HUES48 (cell line): ENCODE results near the gene PDZD2.

Experiments used
- H3K27ac ChIP-seq: one replicate; pipeline ENCODE4 v1.7.0; 2013; ENCODE audit warnings: low read depth, low read length, inconsistent platforms
- H3K27me3 ChIP-seq: 2 replicates; pipeline ENCODE4 v1.6.1; 2013; ENCODE audit warnings: mild to moderate bottlenecking, low read length; ENCODE audit not compliant: control insufficient read depth, insufficient read depth
- H3K36me3 ChIP-seq: 2 replicates; pipeline ENCODE4 v1.6.1; 2013; ENCODE audit warnings: low read length; ENCODE audit not compliant: control insufficient read depth, insufficient read depth
- H3K4me1 ChIP-seq: 2 replicates; pipeline ENCODE4 v1.6.1; 2013; ENCODE audit warnings: mild to moderate bottlenecking, low read length; ENCODE audit not compliant: control insufficient read depth, insufficient read depth
- H3K4me3 ChIP-seq: 2 replicates; pipeline ENCODE4 v1.5.1; 2013; ENCODE audit warnings: mild to moderate bottlenecking, low read depth, low read length
- H3K9ac ChIP-seq: 2 replicates; pipeline ENCODE4 v1.6.1; 2013; ENCODE audit warnings: mild to moderate bottlenecking, low read depth, low read length, moderate library complexity
- H3K9me3 ChIP-seq: 2 replicates; pipeline ENCODE4 v1.6.1; 2013; ENCODE audit warnings: low read length; ENCODE audit not compliant: control insufficient read depth, insufficient read depth

Gene PDZD2

GRCh38 chr5:31898036-31898632, 259.2 kb downstream of the PDZD2 start:
- Histone ChIP-seq H3K9ac (no peak overlapping the region), H3K4me3 (no peak overlapping the region), H3K9me3 (no peaks in the 10 kb centered on the region), H3K27ac (no peak overlapping the region), H3K27me3 (no peaks in the 10 kb centered on the region), H3K4me1 (peaks cover 8% of the 10 kb centered on the region; the same call in 1 of the 2 replicates), H3K36me3 (no peaks in the 10 kb centered on the region)

DNA sequence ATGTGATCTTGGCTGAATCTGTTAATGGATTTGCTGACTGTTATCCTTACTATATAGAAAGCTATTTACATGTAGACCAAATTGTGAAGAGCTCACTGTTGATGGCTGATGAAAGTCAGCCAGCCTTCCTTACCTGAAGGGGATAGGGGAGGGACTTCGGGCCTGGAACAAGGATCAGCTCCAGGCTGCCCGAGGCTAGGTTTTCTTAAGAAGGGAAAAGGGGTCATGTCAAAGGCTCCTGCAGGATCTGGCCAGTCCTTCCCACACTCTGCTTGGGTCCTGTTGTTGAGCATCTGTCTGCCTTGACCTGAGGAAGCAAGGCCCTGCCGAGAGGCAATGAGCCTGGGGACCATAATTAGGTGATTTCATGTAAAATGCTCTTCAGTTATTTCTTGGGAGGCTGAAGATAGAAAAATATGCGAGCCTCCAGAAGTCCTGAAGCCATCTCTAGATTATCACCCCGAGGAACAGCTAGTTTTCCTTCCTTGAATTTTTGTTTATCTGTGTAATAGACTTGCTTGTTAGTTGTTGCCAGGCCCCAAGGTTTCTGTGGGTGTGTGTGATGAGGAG, 261.4 kb downstream of the PDZD2 start:
- Histone ChIP-seq H3K27me3 (no peaks in the 10 kb centered on the region), H3K4me3 (no peak overlapping the region), H3K36me3 (no peaks in the 10 kb centered on the region), H3K9ac (no peak overlapping the region), H3K9me3 (no peaks in the 10 kb centered on the region), H3K27ac (no peak overlapping the region), H3K4me1 (peaks cover 6% of the 10 kb centered on the region; the same call in 1 of the 2 replicates)

DNA sequence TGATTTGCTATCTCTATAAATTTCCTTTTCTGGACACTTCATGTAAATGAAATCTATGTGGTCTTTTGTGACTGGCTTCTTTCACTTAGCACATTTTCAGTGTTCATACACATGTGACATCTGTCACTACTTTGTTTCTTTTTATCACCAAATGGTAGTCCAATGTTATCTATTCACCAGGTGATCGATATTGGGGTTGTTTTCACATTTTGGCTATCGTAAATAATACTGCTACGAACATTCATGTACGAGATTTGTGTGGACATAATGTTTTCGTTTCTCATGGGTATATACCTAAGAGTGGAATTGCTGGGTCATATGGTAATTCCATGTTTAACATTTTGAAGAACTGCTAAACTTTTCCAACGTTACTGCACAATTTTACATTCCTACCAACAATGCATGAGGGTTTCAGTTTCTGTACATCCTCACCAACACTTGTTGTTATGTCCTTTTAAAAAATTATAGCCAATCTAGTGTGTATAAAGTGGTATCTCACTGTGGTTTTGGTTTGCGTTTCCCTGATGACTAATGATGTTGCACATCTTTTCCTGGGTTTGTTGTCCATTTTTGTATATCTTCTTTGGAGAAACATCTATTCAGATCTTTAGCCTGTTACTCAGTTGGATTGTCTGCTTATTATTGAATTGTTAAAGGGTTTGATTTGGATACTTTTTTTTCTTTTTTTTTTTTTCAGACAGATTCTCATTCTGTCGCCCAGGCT, 263.0 kb downstream of the PDZD2 start:
- Histone ChIP-seq H3K9me3 (no peaks in the 10 kb centered on the region), H3K27ac (no peak overlapping the region), H3K36me3 (no peaks in the 10 kb centered on the region), H3K4me3 (no peak overlapping the region), H3K4me1 (no peaks in the 10 kb centered on the region), H3K27me3 (no peaks in the 10 kb centered on the region), H3K9ac (no peak overlapping the region)

GRCh38 chr5:31908396-31908795, 269.5 kb downstream of the PDZD2 start:
- H3K4me3 ChIP-seq = no peak overlapping the region
- no peaks in the 10 kb centered on the region for H3K36me3 ChIP-seq
- 0 out of 2 replicates have a peak, but pooled peaks cover 2% of the 10 kb centered on the region for H3K4me1 ChIP-seq
- no peak overlapping the region for H3K9ac ChIP-seq
- no peaks in the 10 kb centered on the region for H3K27me3 ChIP-seq
- H3K27ac ChIP-seq = no peak overlapping the region
- no peaks in the 10 kb centered on the region for H3K9me3 ChIP-seq

DNA sequence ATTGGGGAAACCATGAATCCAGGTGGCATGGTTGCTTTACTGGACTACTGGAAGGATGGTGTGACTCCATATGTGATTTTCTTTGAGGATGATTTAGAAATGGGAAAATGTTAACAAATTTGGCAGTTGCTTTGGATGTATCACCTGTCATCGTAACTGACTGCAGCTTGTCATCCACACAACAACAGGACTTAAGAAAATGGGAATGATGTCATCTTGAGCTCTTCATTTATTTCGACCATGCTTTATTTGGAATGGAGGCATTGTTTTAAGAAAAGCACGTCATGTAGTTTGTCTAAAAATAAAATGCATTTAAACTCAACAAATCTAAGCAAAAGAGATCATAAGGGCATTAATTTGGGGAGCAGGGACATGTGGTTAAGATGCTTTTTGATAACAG, 270.1 kb downstream of the PDZD2 start:
- no peak overlapping the region for H3K27ac ChIP-seq
- H3K4me1 ChIP-seq = peaks cover 7% of the 10 kb centered on the region
- no peak overlapping the region for H3K9ac ChIP-seq
- no peaks in the 10 kb centered on the region for H3K9me3 ChIP-seq
- no peaks in the 10 kb centered on the region for H3K27me3 ChIP-seq
- no peak overlapping the region for H3K4me3 ChIP-seq
- no peaks in the 10 kb centered on the region for H3K36me3 ChIP-seq

GRCh38 chr5:31911291-31912265, 272.6 kb downstream of the PDZD2 start:
- H3K27me3 ChIP-seq = no peaks in the 10 kb centered on the region
- no peak overlapping the region for H3K27ac ChIP-seq
- no peaks in the 10 kb centered on the region for H3K36me3 ChIP-seq
- no peaks in the 10 kb centered on the region for H3K9me3 ChIP-seq
- no peak overlapping the region for H3K4me3 ChIP-seq
- peaks cover 7% of the 10 kb centered on the region for H3K4me1 ChIP-seq
- H3K9ac ChIP-seq = no peak overlapping the region

GRCh38 chr5:31913808-31914207, 274.9 kb downstream of the PDZD2 start:
- H3K36me3 ChIP-seq = no peaks in the 10 kb centered on the region

GRCh38 chr5:31916327-31916726, 277.4 kb downstream of the PDZD2 start:
- Histone ChIP-seq H3K4me1 (peaks cover 14% of the 10 kb centered on the region), H3K27me3 (no peaks in the 10 kb centered on the region), H3K27ac (no peak overlapping the region), H3K36me3 (no peaks in the 10 kb centered on the region), H3K9ac (no peak overlapping the region), H3K9me3 (no peaks in the 10 kb centered on the region), H3K4me3 (no peak overlapping the region)

More at GRCh38 chr5:31913808-31914207, 274.9 kb downstream of the PDZD2 start:
- Histone ChIP-seq H3K9ac (no peak overlapping the region), H3K4me3 (no peak overlapping the region), H3K27me3 (no peaks in the 10 kb centered on the region), H3K9me3 (no peaks in the 10 kb centered on the region), H3K27ac (no peak overlapping the region), H3K4me1 (peaks cover 14% of the 10 kb centered on the region)

- no peaks in the 10 kb centered on the region for H3K36me3 ChIP-seq
- H3K27me3 ChIP-seq = no peaks in the 10 kb centered on the region
Observed at GRCh38 chr5:31918739-31919138, 279.8 kb downstream of the PDZD2 start.

DNA sequence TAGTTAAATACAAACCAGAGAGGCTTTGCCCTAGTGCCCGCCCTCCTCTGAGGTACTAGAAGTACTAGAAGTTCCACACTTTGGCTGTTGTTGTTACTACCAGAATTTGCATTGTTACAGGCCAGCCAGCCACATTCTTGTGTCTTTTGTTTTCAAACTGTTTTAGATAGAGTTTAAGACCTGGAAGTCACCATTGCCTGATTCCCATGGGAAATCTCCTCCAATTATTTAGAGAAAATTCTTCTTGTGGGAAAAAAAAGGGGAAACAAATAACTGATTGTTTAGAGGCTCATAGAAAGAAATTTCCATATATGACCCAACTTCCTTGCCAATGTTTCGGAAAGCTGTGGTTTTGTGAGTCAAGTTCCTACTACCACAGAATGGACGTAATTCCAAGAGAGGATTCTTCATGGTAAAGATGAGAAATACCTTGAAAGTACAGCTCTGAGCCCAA, 282.9 kb downstream of the PDZD2 start:
- Histone ChIP-seq H3K27me3 (no peaks in the 10 kb centered on the region), H3K4me3 (no peak overlapping the region), H3K9me3 (no peaks in the 10 kb centered on the region), H3K4me1 (peaks cover 16% of the 10 kb centered on the region), H3K9ac (no peak overlapping the region), H3K36me3 (no peaks in the 10 kb centered on the region), H3K27ac (peak overlapping the region; percentile 59)

More at GRCh38 chr5:31918739-31919138, 279.8 kb downstream of the PDZD2 start:
- Histone ChIP-seq H3K4me1 (peaks cover 18% of the 10 kb centered on the region), H3K27ac (no peak overlapping the region), H3K9ac (no peak overlapping the region), H3K9me3 (no peaks in the 10 kb centered on the region), H3K4me3 (no peak overlapping the region)
